Measurements from ENCODE around the gene OSBPL10.

DNA sequence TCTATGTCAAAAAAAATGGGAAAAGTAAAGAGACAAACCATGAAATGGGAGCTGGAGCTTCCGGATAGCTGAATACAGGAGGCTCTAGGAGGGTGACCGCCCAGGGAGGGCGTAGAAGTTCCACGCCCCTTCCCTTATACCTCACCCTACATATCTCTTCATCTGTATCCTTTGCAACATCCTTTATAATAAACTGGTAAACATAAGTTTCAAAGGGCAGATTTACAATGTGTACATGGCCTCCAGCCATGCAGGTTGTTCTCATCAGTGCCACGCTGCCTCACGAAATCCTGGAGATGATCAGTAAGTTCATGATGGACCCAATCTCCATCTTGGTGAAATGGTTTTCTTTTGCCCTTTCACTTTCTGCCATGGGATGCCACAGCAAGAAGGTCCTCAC, 121.8 kb downstream of the OSBPL10 start:
- TF ChIP-seq CTCF (conservative IDR thresholded peaks at IDR 0.05; ENCODE audit: low read depth, low read length) (no peak), EZH2 (IDR thresholded peaks at IDR 0.05; ENCODE audit: borderline replicate concordance, low read depth, low read length, poor library complexity, severe bottlenecking) (no peak)
